GM18861 (cell line): Measurements from ENCODE around the gene PDPR.
"Not testable (repeated sequence)": the region's sequence is repeated elsewhere in the genome, so short reads cannot be mapped to it uniquely, and the experiment has no call there.

ENCODE experiments used
- ATAC-seq: cut with Tn5 transposase; IDR thresholded peaks from one replicate; pipeline ENCODE4 v1.9.1; 2021; ENCODE audit not compliant: unreplicated experiment

The PDPR gene

GRCh38 chr16:70113982-70114826 is at the start of gene PDPR:
PDPR (plus strand) TSS chr16:70114332; CDS start chr16:70120493, 6,161 bp downstream.
- ATAC-seq = peak; percentile 91

GRCh38 chr16:70064841-70065370 is 49.2 kb upstream of the PDPR start:
- ATAC-seq = not testable (repeated sequence)

GRCh38 chr16:70065376-70065745 is 48.8 kb upstream of the PDPR start:
- ATAC-seq = peak; percentile 16

GRCh38 chr16:70065746-70066658 is 48.1 kb upstream of the PDPR start:
- ATAC-seq = peak; percentile 81

- ATAC-seq = not testable (repeated sequence)
These were observed 47.4 kb upstream of the PDPR start for GRCh38 chr16:70066751-70067150.

GRCh38 chr16:70079081-70079480 is 35.1 kb upstream of the PDPR start:
- not testable (repeated sequence) for ATAC-seq

GRCh38 chr16:70081219-70081618 is 32.9 kb upstream of the PDPR start:
- not testable (repeated sequence) for ATAC-seq

GRCh38 chr16:70083931-70084330 is 30.2 kb upstream of the PDPR start:
- not testable (repeated sequence) for ATAC-seq

- ATAC-seq = not testable (repeated sequence)
These were observed 26.0 kb upstream of the PDPR start for GRCh38 chr16:70088160-70088559.

- not testable (repeated sequence) for ATAC-seq
These were observed 25.3 kb upstream of the PDPR start for GRCh38 chr16:70088877-70089276.

GRCh38 chr16:70089289-70089688 is 24.8 kb upstream of the PDPR start:
- ATAC-seq = not testable (repeated sequence)

GRCh38 chr16:70091104-70091503 is 23.0 kb upstream of the PDPR start:
- not testable (repeated sequence) for ATAC-seq

GRCh38 chr16:70094096-70094495 is 20.0 kb upstream of the PDPR start:
- ATAC-seq = not testable (repeated sequence)

GRCh38 chr16:70109583-70110279 is 4.4 kb upstream of the PDPR start:
- not testable (repeated sequence) for ATAC-seq

- not testable (repeated sequence) for ATAC-seq
These were observed 2.0 kb upstream of the PDPR start for GRCh38 chr16:70112162-70112561.

GRCh38 chr16:70113599-70113981 is 542 bp upstream of the PDPR start:
- peak; percentile 6 for ATAC-seq

- not testable (repeated sequence) for ATAC-seq
These were observed 4.2 kb downstream of the PDPR start for GRCh38 chr16:70118354-70118753.

GRCh38 chr16:70118776-70119175 is 4.6 kb downstream of the PDPR start:
- ATAC-seq = not testable (repeated sequence)

- not testable (repeated sequence) for ATAC-seq
These were observed 6.3 kb downstream of the PDPR start for GRCh38 chr16:70120398-70120797.

GRCh38 chr16:70123822-70124221 is 9.7 kb downstream of the PDPR start:
- not testable (repeated sequence) for ATAC-seq

- ATAC-seq = not testable (repeated sequence)
These were observed 12.1 kb downstream of the PDPR start for GRCh38 chr16:70126226-70126625.
